ENCODE data around the gene ACP6. TPM values are rescaled to one million over a fixed set of nuclear protein-coding genes. Genes with fewer than 3 reads are reported as not detected.
A peak's percentile ranks its signal among the peaks of the same experiment; 100 is the strongest.
"Not testable (repeated sequence)": the region's sequence is repeated elsewhere in the genome, so short reads cannot be mapped to it uniquely, and the experiment has no call there.

Gene ACP6
- total RNA-seq, 2 experiments from 2014 or later, result 11.6 to 12.5 TPM

- intact Hi-C loops (cut with micrococcal nuclease); H3K27ac Mint-ChIP-seq; DNase-seq; H3K27me3 Mint-ChIP-seq; H3K4me3 Mint-ChIP-seq; POLR2A ChIA-PET; H3K4me1 Mint-ChIP-seq (ENCODE audit: low read depth); H3K36me3 Mint-ChIP-seq: not testable (repeated sequence)
- H3K9me3 Mint-ChIP-seq, result peaks cover 21% of the 10 kb centered on the region
- CTCF ChIA-PET, result interaction anchor here (1.4 kb wide), 1 partner anchor 51 kb away, joined by 4 read pairs; no protein-coding TSS in a partner anchor
Measured at GRCh38 chr1:147677681-147678080, 7.4 kb upstream of the ACP6 start.

DNA sequence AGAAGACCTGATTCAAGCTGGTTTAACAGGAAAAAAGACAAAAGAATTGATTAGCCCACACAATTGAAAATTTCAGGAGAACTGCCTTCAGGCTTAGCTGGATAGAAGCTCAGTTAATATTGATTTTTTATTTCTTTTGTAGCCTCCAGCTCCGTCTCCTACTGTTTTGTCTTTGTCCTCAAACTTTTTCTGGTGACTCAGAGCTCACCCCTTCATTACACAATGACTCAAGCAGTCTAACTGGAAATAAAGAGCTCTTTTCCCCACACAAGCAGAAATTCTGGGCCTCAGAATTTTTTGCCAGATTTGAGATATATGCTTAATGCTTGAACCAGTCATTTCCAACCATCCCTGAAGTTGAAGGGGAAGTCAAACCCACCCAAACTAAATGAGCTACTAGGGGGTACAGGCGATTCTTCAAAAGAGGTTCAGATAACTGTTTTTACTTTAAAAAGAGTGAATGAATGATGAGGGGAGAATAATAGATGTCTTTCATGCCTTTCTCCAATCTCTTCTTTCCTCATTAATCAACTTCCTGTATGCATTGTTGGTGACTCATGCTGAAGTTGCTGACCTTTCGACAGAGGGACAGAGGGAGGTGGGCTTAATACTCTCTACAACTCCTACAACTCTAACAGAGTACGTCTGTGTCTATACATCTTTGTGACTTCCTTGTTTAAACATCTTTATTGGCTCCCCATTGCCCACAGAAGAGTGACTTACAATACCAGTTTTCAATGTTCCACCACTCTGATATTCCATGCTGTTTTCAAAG, 6.2 kb upstream of the ACP6 start:
- DNase-seq, result no peak
- CTCF ChIA-PET, result interaction anchor here (1.4 kb wide), 1 partner anchor 49 kb away, joined by 4 read pairs; no protein-coding TSS in a partner anchor
- POLR2A ChIA-PET, result no interaction called here
- Mint-ChIP-seq H3K9me3 (peaks cover 15% of the 10 kb centered on the region), H3K36me3 (no peaks in the 10 kb centered on the region), H3K27ac (no peak overlapping the region), H3K4me3 (no peak overlapping the region), H3K27me3 (peaks cover 2% of the 10 kb centered on the region), H3K4me1 (ENCODE audit: low read depth) (no peaks in the 10 kb centered on the region)
- intact Hi-C loops (cut with micrococcal nuclease), result no loop called here

- intact Hi-C loops (cut with micrococcal nuclease), result no loop called here
- Mint-ChIP-seq H3K27ac (no peak overlapping the region), H3K36me3 (no peaks in the 10 kb centered on the region), H3K4me1 (ENCODE audit: low read depth) (peaks cover 10% of the 10 kb centered on the region), H3K4me3 (no peak overlapping the region), H3K27me3 (peaks cover 2% of the 10 kb centered on the region), H3K9me3 (peaks cover 15% of the 10 kb centered on the region)
- POLR2A ChIA-PET, result no interaction called here
- DNase-seq, result no peak
- CTCF ChIA-PET, result interaction anchor here (0.8 to 1.1 kb wide), 3 partner anchors 10 to 217 kb away, joined by 3 read pairs; no protein-coding TSS in a partner anchor
Measured at GRCh38 chr1:147673816-147674215, 3.5 kb upstream of the ACP6 start.

- Mint-ChIP-seq H3K27ac (no peak overlapping the region), H3K9me3 (peaks cover 12% of the 10 kb centered on the region), H3K36me3 (no peaks in the 10 kb centered on the region), H3K4me3 (no peak overlapping the region), H3K27me3 (peaks cover 2% of the 10 kb centered on the region), H3K4me1 (ENCODE audit: low read depth) (peaks cover 14% of the 10 kb centered on the region)
- CTCF ChIA-PET, result no interaction called here
- intact Hi-C loops (cut with micrococcal nuclease), result no loop called here
- POLR2A ChIA-PET, result no interaction called here
- DNase-seq, result no peak
Measured at GRCh38 chr1:147673406-147673805, 3.1 kb upstream of the ACP6 start.

DNA sequence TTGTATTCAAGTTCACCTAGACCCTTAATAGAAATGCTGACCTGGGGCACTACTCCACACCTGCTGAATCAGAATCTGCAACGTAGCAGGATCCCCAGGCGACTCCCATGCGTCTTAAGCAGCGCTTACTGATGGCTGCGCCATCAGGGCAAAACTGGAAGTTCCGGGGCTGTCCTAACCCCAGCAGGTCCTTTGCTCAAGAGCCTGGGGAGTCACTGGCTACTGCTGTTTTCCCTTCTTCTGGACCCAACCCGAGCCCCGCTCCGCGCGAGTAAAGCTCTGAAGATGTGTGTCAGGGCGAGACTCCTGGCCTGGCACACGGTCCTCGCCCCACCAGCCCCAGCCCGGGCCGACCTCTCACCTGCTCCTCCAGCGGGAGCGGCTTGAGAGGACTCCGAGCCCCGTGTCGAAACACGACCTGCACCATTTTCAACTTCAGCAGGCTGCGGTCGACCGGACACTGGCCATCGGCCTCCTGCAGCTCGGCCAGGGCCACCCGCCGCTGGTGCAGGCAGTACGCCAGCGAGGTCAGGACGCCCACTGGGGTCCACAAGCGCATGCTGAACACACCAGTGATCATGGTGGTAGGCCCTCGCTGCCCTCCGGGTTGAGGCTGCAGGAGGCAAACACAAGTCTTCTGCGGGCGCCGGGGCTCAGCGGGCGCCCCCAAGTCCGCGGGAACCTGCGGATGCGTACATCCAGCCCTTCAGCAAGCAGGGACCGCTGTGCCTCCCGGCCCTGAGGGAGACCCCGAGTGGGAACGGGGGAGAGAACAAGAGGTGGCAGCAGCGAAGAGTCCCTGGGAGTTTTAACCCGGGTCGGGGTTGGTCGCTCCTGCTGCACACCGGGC, 630 bp downstream of the ACP6 start:
- Mint-ChIP-seq H3K27ac (peak overlapping the region; percentile 84), H3K9me3 (no peaks in the 10 kb centered on the region), H3K36me3 (no peaks in the 10 kb centered on the region), H3K4me3 (peak overlapping the region; percentile 89), H3K4me1 (ENCODE audit: low read depth) (peaks cover 18% of the 10 kb centered on the region), H3K27me3 (peaks cover 2% of the 10 kb centered on the region)
- DNase-seq, result peak; percentile 60
- intact Hi-C loops (cut with micrococcal nuclease), result loop anchor here (1.0 to 2.0 kb wide), 3 partner anchors 21 to 70 kb away; no protein-coding TSS in a partner anchor
- ChIA-PET POLR2A (interaction anchor here (0.6 to 1.4 kb wide), 4 partner anchors 22 to 369 kb away, joined by 3 to 4 read pairs (median 3); no protein-coding TSS in a partner anchor), CTCF (interaction anchor here (1.0 to 1.4 kb wide), 5 partner anchors 27 to 223 kb away, joined by 3 to 9 read pairs (median 3); no protein-coding TSS in a partner anchor)

GRCh38 chr1:147665521-147665920, 4.8 kb downstream of the ACP6 start:
- POLR2A ChIA-PET, result no interaction called here
- H3K27me3 Mint-ChIP-seq, result no peaks in the 10 kb centered on the region
- peaks cover 5% of the 10 kb centered on the region for H3K36me3 Mint-ChIP-seq
- intact Hi-C loops (cut with micrococcal nuclease), result no loop called here
- DNase-seq, result no peak
- H3K4me1 Mint-ChIP-seq (ENCODE audit: low read depth), result peaks cover 21% of the 10 kb centered on the region
- CTCF ChIA-PET, result interaction anchor here (0.5 to 3.1 kb wide), 4 partner anchors 9 to 148 kb away, joined by 3 to 13 read pairs (median 4); no protein-coding TSS in a partner anchor
- H3K4me3 Mint-ChIP-seq, result no peak overlapping the region
- H3K9me3 Mint-ChIP-seq, result no peaks in the 10 kb centered on the region
- H3K27ac Mint-ChIP-seq, result no peak overlapping the region

DNA sequence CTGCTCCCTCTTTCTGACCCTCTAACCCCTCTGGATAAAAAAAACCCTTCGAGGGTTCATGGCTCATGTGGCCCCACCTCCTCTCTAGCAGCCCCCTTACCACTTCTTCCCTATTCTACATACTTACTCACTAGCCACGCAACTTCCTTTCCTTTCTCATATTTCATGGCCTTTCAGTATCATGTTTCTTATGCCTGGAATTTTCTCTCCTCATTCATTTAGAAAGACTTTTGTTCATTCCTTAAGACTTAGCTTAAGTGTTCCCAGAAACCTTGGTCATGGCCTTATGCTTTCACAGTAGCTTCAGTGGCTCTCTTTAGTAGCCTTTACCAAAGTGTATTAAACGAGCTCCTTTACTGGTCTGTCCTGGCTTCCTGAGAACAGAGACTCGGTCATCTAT, 6.1 kb downstream of the ACP6 start:
- H3K27ac Mint-ChIP-seq, result no peak overlapping the region
- peaks cover 5% of the 10 kb centered on the region for H3K36me3 Mint-ChIP-seq
- no peaks in the 10 kb centered on the region for H3K9me3 Mint-ChIP-seq
- intact Hi-C loops (cut with micrococcal nuclease), result no loop called here
- CTCF ChIA-PET, result interaction anchor here (1.0 to 3.1 kb wide), 4 partner anchors 10 to 38 kb away, joined by 3 to 13 read pairs (median 4); no protein-coding TSS in a partner anchor
- no peaks in the 10 kb centered on the region for H3K27me3 Mint-ChIP-seq
- POLR2A ChIA-PET, result no interaction called here
- no peak for DNase-seq
- peaks cover 19% of the 10 kb centered on the region for H3K4me1 Mint-ChIP-seq (ENCODE audit: low read depth)
- H3K4me3 Mint-ChIP-seq, result no peak overlapping the region

DNA sequence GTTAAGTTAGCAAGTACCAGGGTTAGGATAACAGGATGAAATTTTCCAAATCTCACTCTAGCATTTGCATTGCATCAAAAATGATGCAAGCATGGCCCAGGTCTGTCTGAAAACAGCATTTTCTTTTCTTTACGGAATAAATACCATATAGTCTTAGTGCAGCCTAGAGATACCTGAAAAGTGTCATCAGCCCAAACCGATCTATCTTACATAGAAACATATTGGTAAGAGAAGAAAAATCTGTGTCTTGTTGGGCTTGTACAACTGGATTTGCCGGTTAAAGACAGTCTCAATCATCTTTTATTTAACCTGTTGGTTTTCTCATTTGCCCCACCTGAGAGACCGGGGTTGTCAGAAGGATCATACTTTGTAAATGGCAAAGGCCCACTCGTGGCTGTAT, 15.8 kb downstream of the ACP6 start:
- POLR2A ChIA-PET, result no interaction called here

DNA sequence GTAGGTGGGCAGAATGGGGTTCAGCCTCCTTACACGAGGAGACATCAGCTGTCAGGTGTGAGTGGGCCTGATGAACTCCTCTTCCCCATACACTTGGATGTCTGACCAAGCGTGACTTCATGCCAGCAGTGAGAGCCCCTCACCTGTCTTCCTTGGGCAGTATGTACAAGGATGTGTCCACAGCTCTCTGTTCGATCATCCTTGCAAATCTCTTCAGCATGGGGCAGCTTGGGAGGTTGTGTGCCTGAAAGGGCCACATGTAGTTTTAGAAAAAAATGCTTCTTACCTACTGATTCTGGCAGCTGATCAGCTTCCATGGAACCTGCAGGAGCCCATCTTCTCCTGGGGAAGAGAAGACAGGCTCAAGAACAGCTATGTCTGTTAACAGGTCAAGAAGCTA, 18.0 kb downstream of the ACP6 start:
- DNase-seq, result no peak
- ChIA-PET CTCF (interaction anchor here (1.3 kb wide), 1 partner anchor 25 kb away, joined by 3 read pairs; no protein-coding TSS in a partner anchor), POLR2A (no interaction called here)
- peaks cover 21% of the 10 kb centered on the region for H3K4me1 Mint-ChIP-seq (ENCODE audit: low read depth)
- intact Hi-C loops (cut with micrococcal nuclease), result no loop called here
- peaks cover 15% of the 10 kb centered on the region for H3K36me3 Mint-ChIP-seq
- H3K27me3 Mint-ChIP-seq, result no peaks in the 10 kb centered on the region
- no peak overlapping the region for H3K27ac Mint-ChIP-seq
- H3K4me3 Mint-ChIP-seq, result no peak overlapping the region
- no peaks in the 10 kb centered on the region for H3K9me3 Mint-ChIP-seq

More for the DNA sequence above, 15.8 kb downstream of the ACP6 start:
- Mint-ChIP-seq H3K4me1 (ENCODE audit: low read depth) (no peaks in the 10 kb centered on the region), H3K27ac (no peak overlapping the region), H3K27me3 (no peaks in the 10 kb centered on the region), H3K9me3 (no peaks in the 10 kb centered on the region), H3K36me3 (peaks cover 21% of the 10 kb centered on the region), H3K4me3 (no peak overlapping the region)
- intact Hi-C loops (cut with micrococcal nuclease), result no loop called here
- CTCF ChIA-PET, result no interaction called here
- no peak for DNase-seq

GRCh38 chr1:147651466-147651865, 18.9 kb downstream of the ACP6 start:
- peaks cover 15% of the 10 kb centered on the region for H3K36me3 Mint-ChIP-seq
- H3K4me3 Mint-ChIP-seq, result no peak overlapping the region
- ChIA-PET CTCF (interaction anchor here (0.7 to 1.3 kb wide), 2 partner anchors 10 to 24 kb away, joined by 3 read pairs; no protein-coding TSS in a partner anchor), POLR2A (no interaction called here)
- DNase-seq, result no peak
- no peak overlapping the region for H3K27ac Mint-ChIP-seq
- intact Hi-C loops (cut with micrococcal nuclease), result no loop called here
- no peaks in the 10 kb centered on the region for H3K9me3 Mint-ChIP-seq
- H3K27me3 Mint-ChIP-seq, result no peaks in the 10 kb centered on the region
- H3K4me1 Mint-ChIP-seq (ENCODE audit: low read depth), result peaks cover 30% of the 10 kb centered on the region

GRCh38 chr1:147648933-147649332, 21.4 kb downstream of the ACP6 start:
- peaks cover 16% of the 10 kb centered on the region for H3K36me3 Mint-ChIP-seq
- intact Hi-C loops (cut with micrococcal nuclease), result loop anchor here (2.0 to 10.0 kb wide), 2 partner anchors 20 to 364 kb away; no protein-coding TSS in a partner anchor

More at GRCh38 chr1:147648933-147649332, 21.4 kb downstream of the ACP6 start:
- CTCF ChIA-PET, result interaction anchor here (0.6 to 2.3 kb wide), 3 partner anchors 9 to 244 kb away, joined by 3 to 8 read pairs (median 6); no protein-coding TSS in a partner anchor
- POLR2A ChIA-PET, result no interaction called here
- DNase-seq, result no peak
- Mint-ChIP-seq H3K27me3 (no peaks in the 10 kb centered on the region), H3K4me3 (no peak overlapping the region), H3K9me3 (no peaks in the 10 kb centered on the region), H3K27ac (peak overlapping the region; percentile 56), H3K4me1 (ENCODE audit: low read depth) (peaks cover 50% of the 10 kb centered on the region)
